Colonic mucosa (tissue), 4 donors: ENCODE data around the gene SLC39A11. TPM values are rescaled to one million over a fixed set of nuclear protein-coding genes. Genes with fewer than 3 reads are reported as not detected.

Experiments used
- DNase-seq: peaks from one replicate; pipeline ENCODE4 v3.0.0-alpha.2; 2020
- H3K27ac ChIP-seq: fragments of 200-600 bp; one replicate; pipeline ENCODE4 v1.8.0; 2021
- H3K27me3 ChIP-seq: fragments of 200-600 bp; one replicate; pipeline ENCODE4 v1.8.0; 2021
- H3K36me3 ChIP-seq: fragments of 200-600 bp; one replicate; pipeline ENCODE4 v1.8.0; 2021
- H3K4me1 ChIP-seq: fragments of 200-600 bp; one replicate; pipeline ENCODE4 v1.8.0; 2021; ENCODE audit warnings: mild to moderate bottlenecking
- H3K4me3 ChIP-seq: fragments of 200-600 bp; one replicate; pipeline ENCODE4 v1.8.0; 2021
- H3K9ac ChIP-seq, 2 donors: one replicate each; pipeline ENCODE4 v1.7.0; 2013; ENCODE audit warnings: control low read depth in 2 of 2, low read depth in 2 of 2, low read length in 2 of 2
- H3K9me3 ChIP-seq: fragments of 200-600 bp; one replicate; pipeline ENCODE4 v1.8.0; 2021
- CTCF ChIP-seq: fragments of 200-600 bp; IDR thresholded peaks from one replicate; pipeline ENCODE4 v1.8.0; 2022; ENCODE audit warnings: antibody characterized with exemption, mild to moderate bottlenecking
- intact Hi-C: fragments of 100-400 bp; cut with DNase I; formaldehyde crosslinking; loops from one replicate; pipeline ENCODE4 v1.14.1; 2022
- total RNA-seq, 2 donors: library from RNA; stranded (reverse); fragmentation: NEBNext Ultra II Directional in 1 of 2; extraction: Animal tissue kit (Norgen Biotek cat#: 25700) in 1 of 2; gene quantifications; one replicate each; pipeline ENCODE4 v1.2.1, GENCODE V29; 2021
- donor health status: healthy.
- donor health status: DM: no; HTN: no; CAD: no.
- donor health status: DM: no; HTN: no; CAD: no.

SLC39A11 gene
- total RNA-seq, 2 donors from 2014 or later: 57.7 to 60.0 TPM

GRCh38 chr17:72878975-72879660 is 213.4 kb downstream of the SLC39A11 start:
- no peak for DNase-seq
- Histone ChIP-seq H3K9me3 (no peaks in the 10 kb centered on the region), H3K27me3 (no peaks in the 10 kb centered on the region), H3K4me1 (no peaks in the 10 kb centered on the region), H3K4me3 (no peak overlapping the region), H3K36me3 (no peaks in the 10 kb centered on the region), H3K9ac (no peak overlapping the region), H3K27ac (no peak overlapping the region)
- intact Hi-C loops: no loop called here
- TF ChIP-seq CTCF: no peak

GRCh38 chr17:72877348-72877747 is 215.1 kb downstream of the SLC39A11 start:
- no peaks in the 10 kb centered on the region for H3K9me3 ChIP-seq
- no peaks in the 10 kb centered on the region for H3K36me3 ChIP-seq
- H3K4me1 ChIP-seq: no peaks in the 10 kb centered on the region
- H3K9ac ChIP-seq: no peak overlapping the region
- no peak overlapping the region for H3K27ac ChIP-seq
- H3K27me3 ChIP-seq: no peaks in the 10 kb centered on the region
- intact Hi-C loops: no loop called here
- TF ChIP-seq CTCF: no peak
- no peak overlapping the region for H3K4me3 ChIP-seq
- no peak for DNase-seq

GRCh38 chr17:72876413-72876812 is 216.1 kb downstream of the SLC39A11 start:
- no peaks in the 10 kb centered on the region for H3K27me3 ChIP-seq
- intact Hi-C loops: no loop called here

GRCh38 chr17:72875361-72875760 is 217.1 kb downstream of the SLC39A11 start:
- Histone ChIP-seq H3K9ac (no peak overlapping the region), H3K27me3 (no peaks in the 10 kb centered on the region), H3K4me1 (no peaks in the 10 kb centered on the region), H3K4me3 (no peak overlapping the region), H3K9me3 (no peaks in the 10 kb centered on the region), H3K36me3 (no peaks in the 10 kb centered on the region), H3K27ac (no peak overlapping the region)
- no peak for DNase-seq
- TF ChIP-seq CTCF: no peak
- intact Hi-C loops: no loop called here

More at GRCh38 chr17:72876413-72876812, 216.1 kb downstream of the SLC39A11 start:
- H3K4me1 ChIP-seq: no peaks in the 10 kb centered on the region
- no peak overlapping the region for H3K4me3 ChIP-seq
- H3K36me3 ChIP-seq: no peaks in the 10 kb centered on the region
- no peak overlapping the region for H3K27ac ChIP-seq
- H3K9me3 ChIP-seq: no peaks in the 10 kb centered on the region
- TF ChIP-seq CTCF: no peak
- no peak for DNase-seq
- no peak overlapping the region for H3K9ac ChIP-seq

- no peak for TF ChIP-seq CTCF
- Histone ChIP-seq H3K4me3 (no peak overlapping the region), H3K27me3 (no peaks in the 10 kb centered on the region), H3K4me1 (no peaks in the 10 kb centered on the region), H3K9ac (no peak overlapping the region), H3K9me3 (no peaks in the 10 kb centered on the region), H3K27ac (no peak overlapping the region), H3K36me3 (no peaks in the 10 kb centered on the region)
- intact Hi-C loops: no loop called here
- no peak for DNase-seq
Observed at GRCh38 chr17:72872396-72872795, 220.1 kb downstream of the SLC39A11 start.
